CD14-positive monocyte (primary cell): ENCODE results near the gene LRRC7. TPM values are rescaled to one million over a fixed set of nuclear protein-coding genes. Genes with fewer than 3 reads are reported as not detected.

Experiments used
- DNase-seq, 3 donors: peaks; one replicate each; pipeline ENCODE4 v3.0.0-alpha.2; 2011 to 2022
- H2AFZ ChIP-seq: 2 replicates; pipeline ENCODE4 v1.6.0; 2012; ENCODE audit warnings: mild to moderate bottlenecking, low read depth, low read length, inconsistent platforms; ENCODE audit not compliant: insufficient read depth, poor library complexity, severe bottlenecking
- H3K27ac ChIP-seq, 2 donors: 1 replicate in 1 of 2; 2 replicates in 1 of 2; pipeline ENCODE4 v1.5.1; 2012 to 2013; ENCODE audit warnings: low read length in 2 of 2, control low read depth in 1 of 2, inconsistent platforms in 1 of 2, low read depth in 1 of 2, mild to moderate bottlenecking in 1 of 2
- H3K27me3 ChIP-seq, 2 donors: one replicate each; pipeline versions ENCODE4 v1.6.0 to v1.6.1; 2011 to 2013; ENCODE audit warnings: low read length in 2 of 2; ENCODE audit not compliant: control insufficient read depth in 2 of 2, insufficient read depth in 2 of 2
- H3K36me3 ChIP-seq, 2 donors: replicated peaks in 1 of 2; 1 replicate in 1 of 2; 2 replicates in 1 of 2; pipeline versions ENCODE4 v1.5.1 to v1.6.1; 2012 to 2013; ENCODE audit warnings: low read length in 2 of 2, control low read depth in 1 of 2, inconsistent platforms in 1 of 2, mild to moderate bottlenecking in 1 of 2; ENCODE audit not compliant: insufficient read depth in 2 of 2, control insufficient read depth in 1 of 2
- H3K4me1 ChIP-seq, 2 donors: 1 replicate in 1 of 2; 2 replicates in 1 of 2; pipeline versions ENCODE4 v1.5.1 to v1.6.1; 2012 to 2013; ENCODE audit warnings: low read length in 2 of 2, control low read depth in 1 of 2, inconsistent platforms in 1 of 2, mild to moderate bottlenecking in 1 of 2, moderate library complexity in 1 of 2; ENCODE audit not compliant: insufficient read depth in 2 of 2, control insufficient read depth in 1 of 2
- H3K4me2 ChIP-seq: replicated peaks from 2 replicates; pipeline ENCODE3; 2012; ENCODE audit warnings: low read length, moderate library complexity, mild to moderate bottlenecking; ENCODE audit not compliant: poor library complexity, severe bottlenecking; ENCODE audit errors: extremely low read depth
- H3K4me3 ChIP-seq, 3 experiments: fragments of 200-600 bp in 1 of 3; sonication (generic) in 1 of 3; replicated peaks in 1 of 3; 1 replicate in 2 of 3; 2 replicates in 1 of 3; pipeline ENCODE4 v1.5.1; 2011 to 2013; ENCODE audit warnings: low read length in 3 of 3, mild to moderate bottlenecking in 3 of 3, control low read depth in 2 of 3, low read depth in 2 of 3, inconsistent platforms in 1 of 3, moderate library complexity in 1 of 3
- H3K79me2 ChIP-seq: 2 replicates; pipeline ENCODE4 v1.6.0; 2012; ENCODE audit warnings: mild to moderate bottlenecking, control low read depth, inconsistent platforms, low read length, moderate library complexity; ENCODE audit not compliant: insufficient read depth
- H3K9ac ChIP-seq: 2 replicates; pipeline ENCODE4 v1.6.0; 2017; ENCODE audit warnings: low read length, mild to moderate bottlenecking; ENCODE audit not compliant: insufficient read depth, poor library complexity, severe bottlenecking
- H3K9me3 ChIP-seq, 2 donors: replicated peaks in 1 of 2; 1 replicate in 1 of 2; 2 replicates in 1 of 2; pipeline versions ENCODE4 v1.5.1 to v1.6.1; 2012 to 2013; ENCODE audit warnings: low read length in 2 of 2, control low read depth in 1 of 2; ENCODE audit not compliant: control insufficient read depth in 1 of 2, insufficient read depth in 1 of 2
- H4K20me1 ChIP-seq: 2 replicates; pipeline ENCODE4 v1.6.0; 2012; ENCODE audit warnings: mild to moderate bottlenecking, low read length, control low read depth, moderate library complexity; ENCODE audit not compliant: insufficient read depth
- H3K27ac Mint-ChIP-seq, 7 donors: one replicate each; pipeline ENCODE4 v1.8.0; 2020; ENCODE audit warnings: mild to moderate bottlenecking in 7 of 7, mixed read lengths in 7 of 7, moderate library complexity in 6 of 7, inconsistent platforms in 2 of 7
- H3K27me3 Mint-ChIP-seq, 3 donors: one replicate each; pipeline ENCODE4 v1.8.0; 2021 to 2022; ENCODE audit warnings: low read depth in 3 of 3, mild to moderate bottlenecking in 3 of 3, mixed read lengths in 3 of 3, moderate library complexity in 3 of 3, inconsistent platforms in 1 of 3
- H3K36me3 Mint-ChIP-seq, 2 donors: one replicate each; pipeline ENCODE4 v1.8.0; 2020; ENCODE audit warnings: mixed read lengths in 2 of 2, inconsistent platforms in 1 of 2, mild to moderate bottlenecking in 1 of 2
- H3K4me1 Mint-ChIP-seq: one replicate; pipeline ENCODE4 v1.8.0; 2020; ENCODE audit warnings: mild to moderate bottlenecking, mixed read lengths
- H3K4me3 Mint-ChIP-seq, 2 donors: one replicate each; pipeline ENCODE4 v1.8.0; 2020; ENCODE audit warnings: mild to moderate bottlenecking in 2 of 2, mixed read lengths in 2 of 2, moderate library complexity in 1 of 2
- H3K9me3 Mint-ChIP-seq, 7 donors: one replicate each; pipeline ENCODE4 v1.8.0; 2020 to 2022; ENCODE audit warnings: mixed read lengths in 7 of 7, mild to moderate bottlenecking in 6 of 7, moderate library complexity in 6 of 7, inconsistent platforms in 2 of 7
- CTCF ChIP-seq: fragments of 200-600 bp; IDR thresholded peaks from one replicate; pipeline ENCODE4 v1.8.0; 2022; ENCODE audit warnings: antibody characterized with exemption, mild to moderate bottlenecking
- WGBS: methylation state at CpG from one replicate; pipeline ENCODE4 v1.1.5; 2013; ENCODE audit warnings: missing lambda C conversion rate; ENCODE audit not compliant: insufficient coverage; 5-methylcytosine and 5-hydroxymethylcytosine counted together
- intact Hi-C, 2 donors: fragments of 100-400 bp; cut with micrococcal nuclease; formaldehyde crosslinking; loops; one replicate each; pipeline versions ENCODE4 v1.15.0 to v1.15.1; 2023
- polyA plus RNA-seq, 3 donors: library from polyadenylated mRNA; depleted of rRNA in 1 of 3; unstranded in 2 of 3; stranded (reverse) in 1 of 3; fragments of 300-500 nt in 2 of 3; fragments of >200 nt in 1 of 3; fragmentation: Illumina TruSeq in 2 of 3; gene quantifications; 1 replicate in 2 of 3; 2 replicates in 1 of 3; pipeline ENCODE4 v1.2.3, GENCODE V29; 2012 to 2021

The LRRC7 gene
- polyA plus RNA-seq, 3 donors = not detected

- H3K4me1 Mint-ChIP-seq = no peaks in the 10 kb centered on the region
- intact Hi-C loops = no loop called here
- DNase-seq = no peak
- no CpG with 5 or more reads among the region's 1 CpG for WGBS
- Histone ChIP-seq H3K4me3 (no peak overlapping the region), H3K9me3 (no peaks in the 10 kb centered on the region), H3K27ac (no peak overlapping the region), H2AFZ (no peak overlapping the region), H3K79me2 (no peaks in the 10 kb centered on the region), H3K9ac (no peak overlapping the region), H4K20me1 (no peaks in the 10 kb centered on the region), H3K36me3 (no peaks in the 10 kb centered on the region), H3K4me1 (no peaks in the 10 kb centered on the region), H3K27me3 (no peaks in the 10 kb centered on the region), H3K4me2 (no peak overlapping the region)
- TF ChIP-seq CTCF = no peak
- H3K36me3 Mint-ChIP-seq = no peaks in the 10 kb centered on the region
- no peak overlapping the region for H3K27ac Mint-ChIP-seq
- peaks cover 0 to 2% (median 2%) of the 10 kb centered on the region in 3 donors for H3K27me3 Mint-ChIP-seq
- peaks cover 0 to 2% (median 0%) of the 10 kb centered on the region in 7 donors for H3K9me3 Mint-ChIP-seq
- no peak overlapping the region for H3K4me3 Mint-ChIP-seq
Observed at GRCh38 chr1:69706473-69706872, 138.8 kb downstream of the LRRC7 start.

GRCh38 chr1:69707103-69707502 is 139.4 kb downstream of the LRRC7 start:
- DNase-seq = no peak
- no peaks in the 10 kb centered on the region for H3K79me2 ChIP-seq
- no peak overlapping the region for H3K4me3 ChIP-seq
- Mint-ChIP-seq H3K36me3 (no peaks in the 10 kb centered on the region), H3K27ac (no peak overlapping the region), H3K9me3 (peaks cover 0 to 2% (median 0%) of the 10 kb centered on the region in 7 donors), H3K4me3 (no peak overlapping the region), H3K4me1 (no peaks in the 10 kb centered on the region), H3K27me3 (peaks cover 0 to 2% (median 2%) of the 10 kb centered on the region in 3 donors)
- no peak overlapping the region for H3K27ac ChIP-seq
- H3K36me3 ChIP-seq = no peaks in the 10 kb centered on the region
- TF ChIP-seq CTCF = no peak
- H2AFZ ChIP-seq = no peak overlapping the region
- 78% methylated on average over 1 of the region's 4 CpGs for WGBS
- intact Hi-C loops = no loop called here
- no peak overlapping the region for H3K9ac ChIP-seq
- H3K4me2 ChIP-seq = no peak overlapping the region
- no peaks in the 10 kb centered on the region for H3K4me1 ChIP-seq
- H4K20me1 ChIP-seq = no peaks in the 10 kb centered on the region
- H3K9me3 ChIP-seq = no peaks in the 10 kb centered on the region
- H3K27me3 ChIP-seq = no peaks in the 10 kb centered on the region
